HG03378 (cell line): Measurements from ENCODE around the gene JPH3.

ENCODE experiments used
- ATAC-seq: cut with Tn5 transposase; IDR thresholded peaks from one replicate; pipeline ENCODE4 v1.9.1; 2021; ENCODE audit warnings: mild to moderate bottlenecking, moderate library complexity; ENCODE audit not compliant: unreplicated experiment

JPH3 gene

DNA sequence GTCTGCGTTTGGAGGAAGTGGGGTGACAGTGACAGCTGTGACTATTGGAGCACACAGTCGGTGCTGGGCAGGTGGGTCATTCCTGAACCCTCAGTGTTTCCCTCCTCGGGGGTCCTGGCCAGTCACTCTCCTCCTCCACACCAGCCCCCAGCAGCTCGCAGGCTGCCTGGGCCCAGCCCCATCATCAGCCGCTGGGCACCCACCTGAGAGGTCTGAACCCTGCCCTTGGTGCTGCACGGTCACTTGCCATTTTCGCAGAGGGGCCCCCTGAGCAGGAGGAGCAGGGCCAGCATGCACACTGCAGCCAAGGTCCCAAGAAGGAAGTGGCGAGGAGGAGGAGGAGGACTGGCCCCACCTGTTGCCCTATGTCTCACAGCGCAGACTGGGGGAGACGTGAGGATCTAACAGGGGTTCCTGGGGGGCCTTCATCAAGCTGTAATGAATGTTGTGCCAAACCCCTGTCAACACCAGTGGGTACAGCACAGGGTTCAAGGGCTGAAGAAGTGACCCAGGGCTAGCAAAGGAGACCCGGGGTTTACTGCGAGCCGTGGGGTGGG is 23.0 kb downstream of the JPH3 start:
- ATAC-seq = no peak

DNA sequence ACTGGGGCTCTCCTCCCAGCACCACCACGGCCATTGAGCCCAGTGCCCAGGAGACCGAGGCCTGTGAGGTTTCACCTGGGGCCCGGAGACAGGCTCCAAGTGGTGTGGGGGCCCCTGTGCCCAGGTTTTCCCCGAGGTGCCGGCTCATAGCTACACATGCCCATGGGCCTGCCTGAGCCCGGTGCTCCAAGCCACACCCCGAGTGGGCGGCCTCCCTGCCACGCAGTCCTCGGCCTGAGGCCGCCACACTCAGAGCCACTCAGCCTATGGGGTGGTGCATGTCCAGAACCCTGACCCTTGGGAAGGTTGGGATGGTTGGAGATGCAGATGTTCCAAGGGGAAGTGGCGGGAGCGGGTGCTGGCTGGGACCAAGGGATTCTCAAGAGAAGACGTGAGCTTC is 24.1 kb downstream of the JPH3 start:
- ATAC-seq = no peak

- no peak for ATAC-seq
Observed at GRCh38 chr16:87626905-87627304, 24.6 kb downstream of the JPH3 start.

DNA sequence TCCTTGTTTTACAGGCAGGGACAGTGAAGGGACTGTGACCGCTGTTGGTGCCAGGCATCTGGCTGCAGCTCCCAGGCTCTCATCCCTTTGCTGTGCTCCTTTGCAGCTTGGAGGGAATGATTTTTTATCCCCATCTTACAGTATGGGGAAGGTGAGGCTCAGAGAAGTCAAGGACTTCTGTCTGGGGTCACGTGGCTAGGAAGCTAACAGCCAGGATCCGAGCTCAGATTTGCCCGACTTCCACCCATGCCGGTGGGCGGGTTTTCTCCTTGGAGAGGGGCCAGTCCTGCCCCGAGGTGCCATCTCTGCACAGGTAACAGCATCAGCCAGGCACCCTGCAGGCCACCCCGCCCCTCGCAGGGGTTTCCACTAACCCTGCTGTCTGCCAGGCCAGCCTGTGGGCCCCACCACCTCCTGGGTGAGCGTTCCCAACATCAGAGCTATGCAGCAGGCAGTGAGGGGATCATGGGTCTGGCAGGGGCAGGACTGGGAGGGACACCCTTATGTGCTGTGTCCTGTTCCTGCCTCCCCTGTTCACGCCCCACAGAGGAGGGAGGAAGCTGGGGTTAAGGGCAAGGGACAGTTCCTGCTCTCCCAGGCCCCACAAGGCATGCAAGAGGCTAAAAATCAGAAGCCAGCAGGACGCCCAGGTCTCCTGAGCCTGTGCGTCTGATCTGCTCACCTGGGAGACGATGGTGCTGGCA is 25.4 kb downstream of the JPH3 start:
- ATAC-seq = no peak

DNA sequence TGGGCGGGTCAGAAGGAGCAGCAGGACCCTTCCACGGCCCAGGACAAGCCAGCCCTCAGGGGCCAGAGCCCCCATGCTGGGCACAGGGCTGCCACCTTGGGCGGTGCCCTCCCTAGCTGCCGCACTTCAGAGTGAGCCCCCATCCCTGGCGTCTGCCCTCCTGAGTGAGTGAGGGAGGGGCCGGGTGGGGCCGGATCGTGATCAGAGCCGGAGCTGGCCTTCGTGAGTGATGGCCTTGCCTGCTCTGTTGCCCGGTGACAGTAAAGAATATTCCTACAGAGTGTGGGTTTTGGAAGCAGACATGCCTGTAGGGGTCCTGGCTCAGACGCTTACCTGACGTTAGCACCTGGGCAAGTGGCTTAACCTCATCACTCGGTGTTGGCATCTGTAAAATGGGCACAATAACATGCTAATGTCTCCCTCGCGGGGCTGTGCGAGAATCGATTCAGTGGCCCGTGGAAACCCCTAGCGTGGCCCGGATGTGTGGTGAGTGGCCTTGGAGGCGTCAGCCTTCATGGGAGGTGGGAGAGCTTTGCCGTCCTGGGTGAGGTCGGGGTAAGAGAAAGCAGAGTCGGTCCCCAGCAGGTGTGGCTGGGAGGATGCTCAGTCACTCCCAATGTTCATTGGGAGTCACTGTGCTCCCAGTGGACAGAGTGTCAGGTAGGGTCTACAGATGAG is 26.1 kb downstream of the JPH3 start:
- ATAC-seq = no peak

DNA sequence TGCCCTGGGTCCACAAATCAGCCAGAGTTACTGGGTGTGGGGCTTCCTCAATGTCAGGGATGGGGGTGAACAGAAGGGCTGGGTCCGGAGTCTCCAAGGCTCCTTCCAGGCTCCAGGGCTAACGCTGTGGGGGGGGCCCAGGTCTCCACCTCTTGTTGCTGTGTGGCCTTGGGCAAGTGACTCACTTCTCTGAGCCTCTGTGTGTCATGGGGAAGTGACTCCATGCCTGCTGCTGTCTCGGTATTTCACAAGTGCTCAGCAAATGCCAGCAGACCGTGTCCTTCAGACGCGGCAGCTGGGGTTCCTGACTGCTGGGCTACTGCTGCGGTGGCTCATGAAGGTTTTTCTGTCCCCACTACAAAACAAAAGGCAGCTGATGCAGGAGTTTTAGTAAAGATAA is 26.6 kb downstream of the JPH3 start:
- no peak for ATAC-seq

DNA sequence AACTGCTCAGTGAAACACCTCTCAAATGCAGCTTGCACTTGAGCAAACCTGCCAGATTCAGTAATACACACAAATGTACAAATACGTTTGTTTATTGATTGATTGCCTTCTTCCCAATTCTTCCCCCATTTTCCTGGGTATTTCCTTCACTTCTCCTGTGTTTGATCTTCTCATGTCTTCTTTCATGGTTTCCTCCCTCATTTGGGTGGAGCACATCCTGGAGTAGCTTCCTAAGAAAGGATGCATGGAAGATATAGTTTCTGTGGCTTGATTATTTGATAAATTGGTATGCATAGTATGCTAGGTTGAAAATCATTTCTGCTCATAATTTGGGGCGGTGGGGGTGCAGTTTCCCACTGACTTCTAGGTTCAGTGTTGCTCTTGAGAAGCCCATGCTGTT is 28.8 kb downstream of the JPH3 start:
- ATAC-seq = no peak

DNA sequence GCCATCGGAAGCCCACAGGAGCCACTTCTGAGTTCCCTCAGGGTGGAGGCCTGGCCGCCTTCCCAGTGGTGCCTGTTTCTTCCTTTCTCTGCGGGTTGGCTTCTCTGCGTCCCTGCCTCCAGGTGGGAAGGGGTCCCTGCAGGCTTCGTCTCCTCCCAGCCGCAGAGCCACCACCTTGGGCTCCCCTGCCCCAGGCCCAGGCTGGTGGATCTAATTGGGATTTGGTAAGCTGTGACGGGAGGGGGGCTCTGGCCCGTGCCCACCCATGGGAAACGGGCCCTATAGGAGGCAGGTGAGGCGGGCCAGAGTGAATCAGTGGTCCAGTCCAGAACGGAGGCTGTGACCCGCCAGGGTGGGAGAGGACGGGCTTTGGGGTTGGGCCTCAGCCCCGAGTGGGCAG is 32.1 kb downstream of the JPH3 start:
- no peak for ATAC-seq

DNA sequence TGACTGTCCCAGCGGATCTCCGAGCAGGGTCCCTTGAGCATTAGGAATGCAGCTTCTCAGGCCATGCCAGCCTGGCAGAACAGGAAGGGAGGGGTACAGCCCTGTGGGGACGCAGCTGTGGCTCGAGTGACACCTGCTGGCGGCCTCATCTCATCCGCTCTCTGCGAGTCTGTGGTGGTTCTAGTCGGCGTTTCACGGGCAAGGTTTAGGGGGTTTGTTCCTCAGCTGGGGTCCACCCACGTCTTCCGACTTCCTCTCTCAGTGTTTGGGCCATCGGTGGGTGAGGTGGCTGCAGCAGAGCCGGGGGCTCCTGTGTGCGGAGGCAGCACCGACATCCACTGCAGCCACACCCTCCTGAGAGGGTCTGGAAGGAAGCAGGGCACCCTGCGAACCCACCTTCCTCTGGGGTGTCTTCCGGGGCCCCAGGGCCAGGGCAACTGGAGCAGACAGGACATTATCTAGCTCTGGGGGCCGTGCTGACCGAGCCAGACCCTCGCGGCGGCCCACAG is 33.3 kb downstream of the JPH3 start:
- ATAC-seq = no peak

DNA sequence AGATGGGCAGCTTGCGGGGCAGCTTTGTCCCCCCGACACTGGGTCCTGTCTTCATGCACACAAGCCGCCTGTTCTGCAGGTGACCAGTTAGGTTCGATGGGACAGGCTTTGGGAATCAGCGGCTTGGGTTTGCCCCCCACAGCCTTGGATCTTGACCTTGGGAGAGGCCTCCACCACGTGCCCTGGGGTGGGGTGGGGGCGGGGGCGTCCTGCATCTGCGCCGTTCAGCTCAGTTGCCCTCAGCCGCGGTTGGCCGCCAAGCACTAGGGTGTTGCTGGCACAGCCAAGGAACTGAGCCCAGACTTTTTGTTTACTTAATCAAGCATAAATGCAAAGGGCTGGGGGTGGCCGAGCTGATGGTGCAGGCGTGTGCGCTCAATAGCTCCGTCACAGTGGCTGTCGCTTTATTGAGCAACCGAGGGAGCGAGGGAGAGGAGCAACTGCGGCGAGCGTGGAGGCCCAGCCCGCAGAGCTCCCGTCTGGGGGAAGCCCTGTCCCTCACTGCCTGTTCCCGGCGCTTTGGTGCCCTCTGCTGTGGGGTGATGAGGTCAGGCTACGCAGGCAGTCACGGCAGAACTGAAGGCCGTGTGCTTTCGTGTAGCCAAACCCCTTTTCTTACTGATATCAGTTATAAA is 33.9 kb downstream of the JPH3 start:
- ATAC-seq = no peak

- ATAC-seq = no peak
Observed at GRCh38 chr16:87636741-87637140, 34.4 kb downstream of the JPH3 start.

DNA sequence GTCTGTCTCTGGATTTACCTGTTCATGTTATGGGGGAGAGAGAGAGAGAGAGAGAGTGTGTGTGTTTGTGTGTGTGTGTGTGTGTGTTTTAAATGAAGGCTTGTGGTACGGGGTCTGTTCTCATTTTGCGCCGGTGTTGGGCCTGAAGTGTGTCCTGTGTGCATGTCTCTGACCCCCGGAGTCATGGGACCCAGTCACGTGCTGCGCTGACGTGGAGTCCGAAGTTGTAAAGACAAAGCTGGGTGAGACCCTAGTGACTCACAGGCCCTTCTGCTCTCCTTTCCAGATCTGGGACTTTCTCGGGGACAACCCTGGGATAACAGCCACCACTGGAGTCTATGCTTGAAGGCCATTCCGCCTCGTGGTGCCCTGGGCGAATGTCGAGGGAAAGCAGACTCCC is 35.0 kb downstream of the JPH3 start:
- ATAC-seq = no peak

DNA sequence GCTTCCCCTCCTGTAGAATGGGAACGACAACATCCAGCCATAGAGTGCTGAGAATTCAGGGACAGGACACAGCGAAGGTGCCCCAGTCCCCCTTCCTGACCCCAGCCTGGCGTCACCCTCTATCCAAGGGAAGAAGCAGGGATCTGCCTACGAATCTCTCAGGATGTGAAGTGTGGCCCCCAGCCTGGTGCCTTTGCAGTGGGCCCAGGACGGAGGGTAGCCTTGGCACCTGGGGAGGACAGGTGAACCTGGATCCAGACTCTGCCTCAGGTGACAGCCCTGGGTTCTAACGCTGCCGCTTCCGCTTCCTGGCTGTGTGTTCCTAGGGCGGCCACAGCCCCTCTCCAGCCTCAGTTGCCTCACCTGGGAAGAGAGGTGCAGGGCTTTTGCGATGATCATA is 36.4 kb downstream of the JPH3 start:
- ATAC-seq = no peak

DNA sequence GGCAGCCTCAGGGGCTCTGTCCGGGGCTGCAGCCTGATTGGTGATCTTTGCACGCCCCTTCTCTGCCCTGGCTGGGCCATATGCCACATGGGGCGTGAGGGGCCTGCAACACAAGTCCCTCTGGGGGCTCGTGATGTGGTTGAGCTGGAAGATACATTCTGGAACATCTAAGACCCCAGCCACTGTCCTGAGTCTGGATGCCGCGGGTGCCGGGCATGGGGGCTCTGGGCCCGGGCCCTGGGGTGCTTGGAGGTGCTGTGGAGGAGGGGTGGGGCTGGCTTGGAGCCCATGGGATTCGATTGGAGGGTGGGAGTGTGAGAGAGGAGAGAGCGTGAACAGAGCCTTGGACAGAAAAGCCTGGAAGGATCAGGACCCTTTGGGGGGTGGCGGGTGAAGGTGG is 39.4 kb downstream of the JPH3 start:
- ATAC-seq = no peak

GRCh38 chr16:87642491-87642890 is 40.2 kb downstream of the JPH3 start:
- no peak for ATAC-seq

DNA sequence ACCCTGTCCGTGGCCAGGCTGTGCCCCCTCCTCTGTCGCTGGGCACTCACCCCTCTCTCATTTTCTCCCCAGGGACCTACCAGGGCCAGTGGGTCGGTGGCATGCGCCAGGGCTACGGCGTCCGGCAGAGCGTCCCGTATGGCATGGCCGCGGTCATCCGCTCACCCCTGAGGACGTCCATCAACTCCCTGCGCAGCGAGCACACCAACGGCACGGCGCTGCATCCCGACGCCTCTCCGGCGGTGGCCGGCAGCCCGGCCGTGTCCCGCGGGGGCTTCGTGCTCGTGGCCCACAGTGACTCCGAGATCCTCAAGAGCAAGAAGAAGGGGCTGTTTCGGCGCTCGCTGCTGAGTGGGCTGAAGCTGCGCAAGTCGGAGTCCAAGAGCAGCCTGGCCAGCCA is 41.9 kb downstream of the JPH3 start:
- no peak for ATAC-seq

GRCh38 chr16:87644596-87644995 is 42.3 kb downstream of the JPH3 start:
- ATAC-seq = no peak

- ATAC-seq = no peak
Observed at GRCh38 chr16:87645802-87646201, 43.5 kb downstream of the JPH3 start.

GRCh38 chr16:87647431-87648185 is 45.3 kb downstream of the JPH3 start:
- no peak for ATAC-seq

DNA sequence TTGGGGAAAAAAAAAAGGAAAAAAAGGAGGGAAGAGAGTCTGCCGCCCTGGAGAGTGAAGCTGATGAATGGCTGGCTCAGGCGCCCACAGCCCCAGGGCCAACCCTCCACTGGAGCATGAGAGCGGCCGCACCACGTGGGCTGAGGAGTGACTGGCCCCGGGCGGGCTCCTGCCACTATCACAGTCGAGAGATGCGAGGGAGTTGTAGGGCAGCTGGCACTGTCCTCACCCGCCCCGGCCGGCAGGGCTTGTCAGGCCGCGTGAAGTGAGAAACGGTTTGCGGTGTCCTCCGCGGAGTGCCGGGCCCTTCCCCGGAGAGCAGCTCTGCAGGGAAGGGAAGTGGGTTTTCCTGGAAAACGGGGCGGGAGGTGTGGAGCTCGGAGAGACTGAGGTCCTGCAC is 45.9 kb downstream of the JPH3 start:
- ATAC-seq = no peak
